Measurements from ENCODE around the gene INO80C.

The INO80C gene

GRCh38 chr18:35435401-35435800 lies 62.4 kb downstream of the INO80C start:
- TF ChIP-seq, protein P1, sequence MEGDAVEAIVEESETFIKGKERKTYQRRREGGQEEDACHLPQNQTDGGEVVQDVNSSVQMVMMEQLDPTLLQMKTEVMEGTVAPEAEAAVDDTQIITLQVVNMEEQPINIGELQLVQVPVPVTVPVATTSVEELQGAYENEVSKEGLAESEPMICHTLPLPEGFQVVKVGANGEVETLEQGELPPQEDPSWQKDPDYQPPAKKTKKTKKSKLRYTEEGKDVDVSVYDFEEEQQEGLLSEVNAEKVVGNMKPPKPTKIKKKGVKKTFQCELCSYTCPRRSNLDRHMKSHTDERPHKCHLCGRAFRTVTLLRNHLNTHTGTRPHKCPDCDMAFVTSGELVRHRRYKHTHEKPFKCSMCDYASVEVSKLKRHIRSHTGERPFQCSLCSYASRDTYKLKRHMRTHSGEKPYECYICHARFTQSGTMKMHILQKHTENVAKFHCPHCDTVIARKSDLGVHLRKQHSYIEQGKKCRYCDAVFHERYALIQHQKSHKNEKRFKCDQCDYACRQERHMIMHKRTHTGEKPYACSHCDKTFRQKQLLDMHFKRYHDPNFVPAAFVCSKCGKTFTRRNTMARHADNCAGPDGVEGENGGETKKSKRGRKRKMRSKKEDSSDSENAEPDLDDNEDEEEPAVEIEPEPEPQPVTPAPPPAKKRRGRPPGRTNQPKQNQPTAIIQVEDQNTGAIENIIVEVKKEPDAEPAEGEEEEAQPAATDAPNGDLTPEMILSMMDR (IDR thresholded peaks at IDR 0.05; ENCODE audit: insufficient read depth, low read depth, low read length, missing control alignments): no peak
- H3K4me3 ChIP-seq (ENCODE audit: low read depth, low read length): no peak overlapping the region
- DNase-seq (ENCODE audit: low read depth): no peak

GRCh38 chr18:35432565-35433001 lies 65.2 kb downstream of the INO80C start:
- no peak overlapping the region for H3K4me3 ChIP-seq (ENCODE audit: low read depth, low read length)
- TF ChIP-seq, protein P1 (IDR thresholded peaks at IDR 0.05; ENCODE audit: insufficient read depth, low read depth, low read length, missing control alignments): no peak
- no peak for DNase-seq (ENCODE audit: low read depth)

DNA sequence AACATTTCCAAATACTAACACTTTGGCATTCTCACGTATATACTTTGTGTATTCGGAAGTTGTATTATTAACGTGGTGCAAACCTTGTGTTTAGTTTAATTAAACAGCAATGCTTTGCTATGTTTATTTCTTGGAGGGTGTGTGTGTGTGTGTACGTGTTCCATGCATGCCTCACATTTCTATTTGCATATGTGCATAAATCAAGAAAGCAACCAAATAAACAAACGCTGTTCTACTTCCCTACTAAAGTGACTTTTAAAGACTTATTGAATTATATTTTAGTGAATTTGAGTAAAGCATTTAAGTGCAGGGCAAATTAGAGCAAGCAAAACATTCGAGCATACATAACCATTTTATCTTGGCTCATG lies 66.4 kb downstream of the INO80C start:
- TF ChIP-seq, protein P1 (IDR thresholded peaks at IDR 0.05; ENCODE audit: insufficient read depth, low read depth, low read length, missing control alignments): no peak
- no peak overlapping the region for H3K4me3 ChIP-seq (ENCODE audit: low read depth, low read length)
- DNase-seq (ENCODE audit: low read depth): no peak

DNA sequence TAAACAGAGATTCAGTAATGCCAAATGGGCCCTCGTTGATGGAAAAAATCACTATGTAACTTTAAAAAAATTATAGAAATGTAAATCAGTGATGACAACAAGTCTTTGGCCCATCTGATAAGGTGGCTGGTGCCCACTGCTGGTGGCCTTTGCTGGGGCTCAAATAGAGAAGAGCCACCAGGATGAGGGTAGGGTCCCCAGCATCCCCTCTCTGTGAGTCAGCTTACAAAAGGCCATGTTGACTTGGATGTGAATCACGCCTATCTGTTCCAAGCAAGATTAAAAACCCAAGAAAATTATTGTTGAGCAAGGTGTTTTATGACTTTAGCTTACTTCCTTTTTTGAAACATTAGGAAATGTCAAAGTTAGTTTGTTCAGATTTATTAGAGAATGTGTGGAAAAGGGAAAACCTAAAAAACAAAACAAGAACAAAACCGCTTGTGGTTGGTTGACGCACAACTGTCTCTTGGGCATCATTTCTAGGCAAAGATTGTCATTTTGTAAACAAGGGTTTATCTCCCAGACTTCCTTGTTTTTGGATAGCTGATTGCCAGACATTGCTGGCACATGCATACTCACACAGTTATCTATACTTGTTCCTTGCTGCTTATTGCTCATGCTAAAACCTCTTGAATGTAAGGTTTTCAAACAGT lies 66.9 kb downstream of the INO80C start:
- no peak for DNase-seq (ENCODE audit: low read depth)
- H3K4me3 ChIP-seq (ENCODE audit: low read depth, low read length): no peak overlapping the region
- TF ChIP-seq, protein P1 (IDR thresholded peaks at IDR 0.05; ENCODE audit: insufficient read depth, low read depth, low read length, missing control alignments): no peak

DNA sequence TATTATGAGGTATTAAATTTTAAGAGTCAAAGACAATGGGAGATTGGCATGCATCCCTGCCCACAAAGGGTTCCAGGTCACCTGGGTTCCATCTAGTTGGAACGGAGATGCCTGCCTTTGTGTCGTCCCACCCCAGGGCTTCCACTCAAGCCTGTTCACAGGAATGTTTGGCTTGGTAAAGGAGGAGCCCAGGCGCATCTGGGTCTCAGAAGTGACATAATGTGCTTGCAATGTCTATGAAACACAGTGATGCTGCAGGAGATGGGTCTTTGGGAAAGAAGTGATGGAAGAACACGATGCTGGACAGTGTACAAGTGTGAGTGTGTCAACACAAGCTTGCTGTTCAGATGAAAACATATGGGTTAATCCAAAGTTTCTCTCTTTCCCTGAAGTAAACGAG lies 71.0 kb downstream of the INO80C start:
- TF ChIP-seq, protein P1 (IDR thresholded peaks at IDR 0.05; ENCODE audit: insufficient read depth, low read depth, low read length, missing control alignments): no peak
- no peak overlapping the region for H3K4me3 ChIP-seq (ENCODE audit: low read depth, low read length)
- no peak for DNase-seq (ENCODE audit: low read depth)

DNA sequence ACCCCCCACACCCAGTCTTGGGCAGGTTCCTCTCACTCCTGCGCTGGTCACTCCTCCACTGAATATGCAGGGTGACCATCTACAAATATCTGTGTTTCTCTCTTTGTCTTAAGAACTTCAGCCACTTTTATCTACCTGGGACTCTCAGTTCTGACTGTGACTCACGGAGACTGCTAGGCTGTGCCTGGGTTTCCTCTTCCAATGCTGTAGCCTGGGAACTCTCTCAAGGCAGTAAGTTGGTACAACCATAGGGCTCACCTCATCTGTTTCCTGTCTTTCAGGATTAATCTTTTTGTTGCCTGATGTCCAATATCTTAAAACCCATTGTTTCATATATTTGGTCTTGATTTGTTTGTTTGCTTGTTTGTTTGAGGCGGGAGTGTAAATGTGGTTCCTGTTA lies 73.4 kb downstream of the INO80C start:
- no peak overlapping the region for H3K4me3 ChIP-seq (ENCODE audit: low read depth, low read length)
- TF ChIP-seq, protein P1 (IDR thresholded peaks at IDR 0.05; ENCODE audit: insufficient read depth, low read depth, low read length, missing control alignments): no peak
- no peak for DNase-seq (ENCODE audit: low read depth)

- TF ChIP-seq, protein P1 (IDR thresholded peaks at IDR 0.05; ENCODE audit: insufficient read depth, low read depth, low read length, missing control alignments): no peak
- H3K4me3 ChIP-seq (ENCODE audit: low read depth, low read length): no peak overlapping the region
- DNase-seq (ENCODE audit: low read depth): no peak
Observed at GRCh38 chr18:35422237-35422636, 75.5 kb downstream of the INO80C start.
